A549 (cell line): ENCODE data around the gene EPB41L4A. TPM values are rescaled to one million over a fixed set of nuclear protein-coding genes. Genes with fewer than 3 reads are reported as not detected.

ENCODE experiments used
- ATAC-seq, 2 experiments: fragments of 200-7000 bp in 1 of 2; fragments of >200 bp in 1 of 2; cut with Nextera tagmentation in 1 of 2; cut with Tn5 transposase in 1 of 2; 3 replicates each; pipeline versions ENCODE4 v1.8.0 to v1.9.1; 2018 to 2020; ENCODE audit warnings: mild to moderate bottlenecking in 1 of 2, moderate library complexity in 1 of 2
- CTCF ChIA-PET: fragments of 300-600 bp; sonication (Branson Sonifier 250); formaldehyde crosslinking; extraction: SDS; loops from one replicate; lab custom pipeline; 2021; ENCODE audit warnings: antibody characterized with exemption, inconsistent platforms; lab: Yijun Ruan, JAX
- POLR2A ChIA-PET: fragments of 350-600 bp; formaldehyde crosslinking; extraction: SDS; loops from one replicate; lab custom pipeline; 2021; ENCODE audit warnings: antibody characterized with exemption, inconsistent platforms; lab: Yijun Ruan, JAX
- DNase-seq, 2 experiments: peaks; one replicate each; pipeline versions ENCODE4 v3.0.0 to v3.0.0-alpha.2; 2011 to 2016; ENCODE audit warnings: low read depth in 1 of 2, low spot score in 1 of 2
- FAIRE-seq: peaks from 2 replicates; lab custom pipeline; 2011; peaks lifted over from hg19 to GRCh38; lab: Jason Lieb, UNC
- H3K27ac ChIP-seq, 2 experiments: fragments of >200 bp; sonication (Bioruptor Twin); formaldehyde crosslinking; 3 replicates each; pipeline ENCODE4 v1.5.1; 2016 to 2017
- H3K4me1 ChIP-seq: fragments of >200 bp; sonication (Bioruptor Twin); formaldehyde crosslinking; 3 replicates; pipeline ENCODE4 v1.6.1; 2016
- H3K4me2 ChIP-seq: fragments of >200 bp; sonication (Bioruptor Twin); formaldehyde crosslinking; 3 replicates; pipeline ENCODE4 v1.6.1; 2016
- H3K4me3 ChIP-seq: fragments of >200 bp; sonication (Bioruptor Twin); formaldehyde crosslinking; 3 replicates; pipeline ENCODE4 v1.5.1; 2016
- H3K9me3 ChIP-seq: fragments of >200 bp; sonication (Bioruptor Twin); formaldehyde crosslinking; 3 replicates; pipeline ENCODE4 v1.6.1; 2016
- BCL3 ChIP-seq: fragments of >200 bp; sonication (Bioruptor Twin); formaldehyde crosslinking; IDR thresholded peaks from 3 replicates; pipeline ENCODE4 v1.6.1; 2016
- BHLHE40 ChIP-seq: IDR thresholded peaks from 2 replicates; pipeline ENCODE4 v1.6.1; 2012; ENCODE audit warnings: low read depth, low read length, inconsistent platforms
- CBX2 ChIP-seq: fragments of 200-600 bp; sonication (generic); IDR thresholded peaks from 2 replicates; pipeline ENCODE4 v1.6.1; 2016; ENCODE audit warnings: low read depth, mild to moderate bottlenecking, borderline replicate concordance
- CBX8 ChIP-seq: fragments of 200-600 bp; sonication (generic); IDR thresholded peaks from 2 replicates; pipeline ENCODE4 v1.6.1; 2016
- CEBPB ChIP-seq, 2 experiments: fragments of >200 bp in 1 of 2; sonication (Bioruptor Twin) in 1 of 2; formaldehyde crosslinking in 1 of 2; IDR thresholded peaks; 2 replicates each; pipeline ENCODE4 v1.6.1; 2012 to 2016
- CHD2 ChIP-seq: fragments of 150-350 bp; IDR thresholded peaks from 2 replicates; pipeline ENCODE4 v1.6.1; 2014; ENCODE audit warnings: low read length; ENCODE audit not compliant: partially characterized antibody
- CTCF ChIP-seq: fragments of >200 bp; sonication (Bioruptor Twin); formaldehyde crosslinking; IDR thresholded peaks from 3 replicates; pipeline ENCODE4 v1.5.1; 2016
- E2F6 ChIP-seq: IDR thresholded peaks from 2 replicates; pipeline ENCODE4 v1.6.1; 2012; ENCODE audit warnings: low read depth, borderline replicate concordance
- EHMT2 ChIP-seq: fragments of 200-600 bp; sonication (generic); IDR thresholded peaks from 2 replicates; pipeline ENCODE4 v1.6.1; 2016; ENCODE audit warnings: antibody characterized with exemption, low read depth, mild to moderate bottlenecking, moderate library complexity
- ELK1 ChIP-seq: fragments of 150-350 bp; IDR thresholded peaks from 2 replicates; pipeline ENCODE4 v1.6.1; 2014; ENCODE audit warnings: low read depth, mild to moderate bottlenecking, low read length
- FOSB ChIP-seq: fragments of 250-450 bp; sonication (Bioruptor Pico); IDR thresholded peaks from 2 replicates; pipeline ENCODE4 v1.5.0; 2020; ENCODE audit warnings: mild to moderate bottlenecking, moderate library complexity
- HES2 ChIP-seq: fragments of >200 bp; sonication (Bioruptor Twin); formaldehyde crosslinking; IDR thresholded peaks from 2 replicates; pipeline ENCODE4 v1.6.1; 2016
- HEYL ChIP-seq: fragments of 250-450 bp; sonication (Bioruptor Pico); IDR thresholded peaks from 2 replicates; pipeline ENCODE4 v1.8.0; 2021; ENCODE audit warnings: mild to moderate bottlenecking, moderate library complexity
- HOXA7 ChIP-seq: fragments of 250-450 bp; sonication (Bioruptor Pico); IDR thresholded peaks from 2 replicates; pipeline ENCODE4 v1.5.0; 2020; ENCODE audit warnings: mild to moderate bottlenecking, moderate library complexity
- HOXB13 ChIP-seq: fragments of 250-450 bp; sonication (Bioruptor Pico); IDR thresholded peaks from 2 replicates; pipeline ENCODE4 v1.5.0; 2020; ENCODE audit warnings: low read depth, mild to moderate bottlenecking, moderate library complexity
- HOXB5 ChIP-seq: fragments of 250-450 bp; sonication (Bioruptor Pico); IDR thresholded peaks from 2 replicates; pipeline ENCODE4 v1.5.0; 2020; ENCODE audit warnings: mild to moderate bottlenecking, moderate library complexity
- JUN ChIP-seq, 2 experiments: fragments of >200 bp; sonication (Bioruptor Twin); formaldehyde crosslinking; IDR thresholded peaks; 2 replicates in 1 of 2; 3 replicates in 1 of 2; pipeline ENCODE4 v1.6.1; 2016 to 2017
- KDM1A ChIP-seq: fragments of 200-600 bp; sonication (generic); IDR thresholded peaks from 2 replicates; pipeline ENCODE4 v1.6.1; 2016; ENCODE audit warnings: low read depth, mild to moderate bottlenecking
- MAFK ChIP-seq: fragments of 450-650 bp; IDR thresholded peaks from 2 replicates; pipeline ENCODE4 v1.6.1; 2014; ENCODE audit not compliant: partially characterized antibody
- MAX ChIP-seq: IDR thresholded peaks from 2 replicates; pipeline ENCODE4 v1.6.1; 2012
- NFE2L2 ChIP-seq: fragments of 150-350 bp; conservative IDR thresholded peaks from 2 replicates; pipeline ENCODE4 v1.6.1; 2014; ENCODE audit warnings: low read length
- POLR2AphosphoS2 ChIP-seq: conservative IDR thresholded peaks from 2 replicates; pipeline ENCODE4 v1.6.1; 2012; ENCODE audit warnings: low read length, improper control_type of control experiment, inconsistent platforms
- RAD21 ChIP-seq, 2 experiments: fragments of >200 bp in 1 of 2; sonication (Bioruptor Twin) in 1 of 2; formaldehyde crosslinking in 1 of 2; IDR thresholded peaks in 1 of 2; conservative IDR thresholded peaks in 1 of 2; 2 replicates in 1 of 2; 3 replicates in 1 of 2; pipeline ENCODE4 v1.6.1; 2012 to 2018; ENCODE audit warnings: inconsistent platforms in 1 of 2
- RCOR1 ChIP-seq: fragments of 150-350 bp; IDR thresholded peaks from 2 replicates; pipeline ENCODE4 v1.6.1; 2014; ENCODE audit warnings: antibody characterized with exemption, low read length, low read depth
- REST ChIP-seq: fragments of 200-600 bp; sonication (generic); IDR thresholded peaks from 2 replicates; pipeline ENCODE4 v1.6.1; 2016; ENCODE audit warnings: antibody characterized with exemption, mild to moderate bottlenecking, moderate library complexity
- RFX5 ChIP-seq: fragments of 450-650 bp; IDR thresholded peaks from 2 replicates; pipeline ENCODE4 v1.7.1; 2014; ENCODE audit warnings: antibody characterized with exemption, mild to moderate bottlenecking, moderate library complexity
- SMC3 ChIP-seq: fragments of >200 bp; sonication (Bioruptor Twin); formaldehyde crosslinking; IDR thresholded peaks from 3 replicates; pipeline ENCODE4 v1.6.1; 2018; ENCODE audit warnings: inconsistent platforms
- SREBF2 ChIP-seq: fragments of 450-650 bp; IDR thresholded peaks from 2 replicates; pipeline ENCODE4 v1.6.1; 2014; ENCODE audit warnings: mild to moderate bottlenecking, moderate library complexity
- USF2 ChIP-seq: fragments of 450-650 bp; IDR thresholded peaks from 2 replicates; pipeline ENCODE4 v1.6.1; 2014; ENCODE audit warnings: antibody characterized with exemption
- ZSCAN20 ChIP-seq: fragments of 250-450 bp; sonication (Bioruptor Pico); IDR thresholded peaks from 2 replicates; pipeline ENCODE4 v1.8.0; 2022; ENCODE audit warnings: mild to moderate bottlenecking, moderate library complexity
- WGBS: methylation state at CpG from one replicate; pipeline ENCODE4 v1.1.6; 2017; ENCODE audit errors: missing lambda C conversion rate; 5-methylcytosine and 5-hydroxymethylcytosine counted together
- polyA plus RNA-seq, 4 experiments: library from polyadenylated mRNA; depleted of rRNA in 3 of 4; stranded (reverse); fragments of >200 nt; fragmentation: RNase III in 1 of 4; extraction: RNeasy Plus Mini Kit Qiagen cat#74134 plus additional on column Dnase treatment in 1 of 4; gene quantifications; 2 replicates in 3 of 4; 3 replicates in 1 of 4; pipeline ENCODE4 v1.2.3, GENCODE V29; 2011 to 2017

EPB41L4A gene
- polyA plus RNA-seq, 2 of the 4 experiments (the other 2 are of a cell fraction) = 1.3 to 4.4 TPM

- no peak for TF ChIP-seq BHLHE40
- no peak for TF ChIP-seq HOXB13 (CRISPR knock-in tag)
- no peak for TF ChIP-seq MAFK
- no peak for TF ChIP-seq REST
- no peak for TF ChIP-seq USF2
- TF ChIP-seq CEBPB (IDR thresholded peaks at IDR 0.05) = no peak
- no peak for TF ChIP-seq RFX5
- TF ChIP-seq JUN (IDR thresholded peaks at IDR 0.05) = no peak
- no peak for TF ChIP-seq RCOR1
- TF ChIP-seq RAD21 (conservative IDR thresholded peaks at IDR 0.05 in 1 of 2, IDR thresholded peaks at IDR 0.05 in 1 of 2) = no peak
- TF ChIP-seq HOXA7 = no peak
- no peak for TF ChIP-seq ZSCAN20 (CRISPR knock-in tag)
- no peak for TF ChIP-seq CBX2
- no peak for TF ChIP-seq CBX8
- TF ChIP-seq HEYL (CRISPR knock-in tag) = no peak
- TF ChIP-seq E2F6 = no peak
- TF ChIP-seq POLR2AphosphoS2 = no peak
- TF ChIP-seq MAX = no peak
- no peak for TF ChIP-seq SREBF2
- TF ChIP-seq FOSB = no peak
- no peak for ATAC-seq
- no peak overlapping the region for H3K27ac ChIP-seq
- peaks cover 4% of the 10 kb centered on the region; the same call in 2 of the 3 replicates for H3K4me1 ChIP-seq
- DNase-seq = no peak
- WGBS = 77% methylated on average over 3 of the region's 3 CpGs
- ChIA-PET POLR2A (no interaction called here), CTCF (interaction anchor here (0.6 to 1.2 kb wide), 5 partner anchors 10 to 1389 kb away, joined by 3 to 4 read pairs (median 3); no protein-coding TSS in a partner anchor)
- no peak for FAIRE-seq
- no peaks in the 10 kb centered on the region for H3K9me3 ChIP-seq
- H3K4me3 ChIP-seq = no peak overlapping the region
- no peak overlapping the region for H3K4me2 ChIP-seq
Measured at GRCh38 chr5:112216140-112216539, 202.9 kb downstream of the EPB41L4A start.

- POLR2A ChIA-PET = no interaction called here
- Histone ChIP-seq H3K27ac (no peak overlapping the region), H3K9me3 (no peaks in the 10 kb centered on the region), H3K4me3 (no peak overlapping the region), H3K4me2 (no peak overlapping the region), H3K4me1 (no peaks in the 10 kb centered on the region)
- 34% methylated on average over 6 of the region's 6 CpGs for WGBS
- DNase-seq (peak; percentile 9 to 66), ATAC-seq (peak; percentile 70 to 90; a peak in 5 of 6 replicates), FAIRE-seq (no peak)
- CTCF ChIA-PET = interaction anchor here (0.7 to 2.5 kb wide), 9 partner anchors 10 to 209 kb away, joined by 3 to 19 read pairs (median 4); partner anchors contain the start of gene EPB41L4A
- no peak for TF ChIP-seq CHD2
- no peak for TF ChIP-seq KDM1A
- TF ChIP-seq CTCF = peak; percentile 76
- TF ChIP-seq HOXB5 (CRISPR knock-in tag) = no peak
- TF ChIP-seq BCL3 = no peak
- TF ChIP-seq EHMT2 = no peak
- no peak for TF ChIP-seq NFE2L2
- peak; percentile 92 for TF ChIP-seq SMC3
- TF ChIP-seq HES2 = no peak
- no peak for TF ChIP-seq ELK1
Measured at GRCh38 chr5:112210430-112211005, 208.6 kb downstream of the EPB41L4A start.
